ENCODE measurements around the gene CD27.

DNA sequence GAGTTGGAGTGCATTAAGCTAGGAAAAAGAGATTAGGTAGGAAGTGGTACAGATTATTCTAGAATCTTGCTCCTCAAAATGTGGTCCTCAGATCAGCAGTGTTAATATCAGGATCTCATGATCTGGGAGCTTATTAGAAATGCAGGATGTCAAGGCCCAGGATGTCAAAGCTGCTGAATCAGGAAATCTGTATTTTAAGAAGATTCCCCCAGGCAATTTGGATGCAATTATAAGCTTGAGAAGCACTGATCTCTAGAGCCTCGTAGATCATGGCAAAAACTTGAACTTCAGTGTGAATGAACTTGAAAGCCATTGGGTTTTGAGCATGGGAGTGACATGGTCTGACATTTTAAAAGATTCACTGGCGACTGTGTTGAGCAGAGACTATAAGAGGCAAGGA lies 55.7 kb downstream of the CD27 start:
- TF ChIP-seq, protein P1, sequence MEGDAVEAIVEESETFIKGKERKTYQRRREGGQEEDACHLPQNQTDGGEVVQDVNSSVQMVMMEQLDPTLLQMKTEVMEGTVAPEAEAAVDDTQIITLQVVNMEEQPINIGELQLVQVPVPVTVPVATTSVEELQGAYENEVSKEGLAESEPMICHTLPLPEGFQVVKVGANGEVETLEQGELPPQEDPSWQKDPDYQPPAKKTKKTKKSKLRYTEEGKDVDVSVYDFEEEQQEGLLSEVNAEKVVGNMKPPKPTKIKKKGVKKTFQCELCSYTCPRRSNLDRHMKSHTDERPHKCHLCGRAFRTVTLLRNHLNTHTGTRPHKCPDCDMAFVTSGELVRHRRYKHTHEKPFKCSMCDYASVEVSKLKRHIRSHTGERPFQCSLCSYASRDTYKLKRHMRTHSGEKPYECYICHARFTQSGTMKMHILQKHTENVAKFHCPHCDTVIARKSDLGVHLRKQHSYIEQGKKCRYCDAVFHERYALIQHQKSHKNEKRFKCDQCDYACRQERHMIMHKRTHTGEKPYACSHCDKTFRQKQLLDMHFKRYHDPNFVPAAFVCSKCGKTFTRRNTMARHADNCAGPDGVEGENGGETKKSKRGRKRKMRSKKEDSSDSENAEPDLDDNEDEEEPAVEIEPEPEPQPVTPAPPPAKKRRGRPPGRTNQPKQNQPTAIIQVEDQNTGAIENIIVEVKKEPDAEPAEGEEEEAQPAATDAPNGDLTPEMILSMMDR (IDR thresholded peaks at IDR 0.05; ENCODE audit: low read depth, low read length), result no peak
- TF ChIP-seq EZH2phosphoT487 (IDR thresholded peaks at IDR 0.05; ENCODE audit: low read depth), result no peak
